HG03039 (cell line): ENCODE measurements around the gene SEMA3C.

Experiments used
- ATAC-seq: cut with Tn5 transposase; IDR thresholded peaks from one replicate; pipeline ENCODE4 v1.9.1; 2021; ENCODE audit warnings: mild to moderate bottlenecking, moderate library complexity; ENCODE audit not compliant: unreplicated experiment

SEMA3C gene

DNA sequence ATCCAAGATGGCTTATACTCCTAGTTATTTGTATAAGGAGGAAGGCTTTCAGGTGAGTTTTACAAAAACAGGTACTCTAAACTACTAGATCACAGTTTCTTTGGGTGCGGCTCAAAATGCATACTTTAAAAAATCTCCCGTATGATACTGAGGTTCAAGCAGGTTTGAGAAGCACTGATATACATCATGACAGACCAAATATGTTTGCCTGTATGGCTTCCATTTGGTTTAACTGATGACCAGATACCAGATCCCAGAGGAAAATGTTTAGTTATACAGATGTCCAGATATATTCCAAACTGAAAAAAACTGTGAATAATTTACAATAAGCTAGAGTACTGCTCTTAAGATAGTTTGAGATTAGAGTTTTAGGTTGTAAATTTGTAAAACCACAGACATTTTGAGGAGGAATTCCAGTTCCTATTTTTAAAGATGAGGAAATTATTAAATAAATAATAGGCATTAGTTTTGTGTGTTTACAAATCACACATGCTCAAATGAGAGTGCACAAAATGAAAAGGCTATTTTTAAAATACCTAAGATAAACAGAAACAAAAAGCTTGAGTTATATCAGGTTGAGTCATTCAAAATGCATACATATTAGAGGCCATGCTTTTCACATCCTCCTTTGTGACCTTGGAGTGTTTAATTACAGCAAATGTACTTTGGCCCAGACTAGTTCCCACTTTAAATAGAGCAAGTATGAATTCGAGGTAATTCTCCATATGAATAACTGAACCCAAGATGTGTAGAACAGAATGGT is 60.5 kb downstream of the SEMA3C start:
- ATAC-seq = no peak

DNA sequence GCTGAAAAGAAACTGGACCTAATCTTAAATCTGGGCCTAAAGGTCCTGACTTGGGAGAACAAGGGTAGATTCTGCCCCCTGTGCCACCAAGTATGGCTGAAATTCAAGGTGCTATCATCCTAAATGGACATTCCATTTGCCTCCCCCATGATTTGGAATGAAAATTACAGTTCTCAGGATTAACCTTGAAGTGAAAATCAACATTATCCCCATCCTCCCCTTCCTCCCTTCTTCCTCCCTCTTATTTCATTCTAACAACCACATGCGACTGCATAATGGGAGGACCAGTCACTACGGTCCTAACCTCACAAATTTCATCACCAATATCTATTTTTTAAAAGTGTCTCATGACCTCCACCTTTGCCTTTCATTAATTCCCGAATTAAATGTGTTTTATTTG is 62.1 kb downstream of the SEMA3C start:
- no peak for ATAC-seq

DNA sequence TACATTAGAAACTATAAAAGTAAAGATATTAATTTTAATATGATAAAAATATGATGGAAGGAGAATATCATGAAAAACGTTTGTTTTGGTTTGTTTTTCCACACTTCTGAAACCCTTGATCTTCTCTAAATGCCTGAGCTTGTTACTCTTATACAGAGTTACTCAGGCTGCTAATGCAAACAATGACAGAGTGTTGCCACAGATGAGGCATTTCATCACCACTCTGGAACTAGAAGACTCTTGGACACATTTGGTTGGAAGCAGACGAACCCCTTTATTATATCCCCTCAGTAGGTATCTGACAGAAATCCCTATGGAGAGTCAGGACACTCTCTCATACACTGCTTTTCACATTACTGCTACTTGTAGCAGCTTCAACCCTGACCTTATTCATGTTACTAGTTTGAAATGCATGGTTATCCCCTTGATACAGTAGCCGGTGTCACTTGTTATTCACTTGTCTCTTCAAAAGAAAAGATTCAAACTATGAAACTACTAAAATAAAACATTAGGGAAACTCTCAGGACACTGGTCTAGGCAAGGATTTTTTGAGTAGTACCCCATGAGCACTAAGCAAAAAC is 66.9 kb downstream of the SEMA3C start:
- ATAC-seq = no peak

DNA sequence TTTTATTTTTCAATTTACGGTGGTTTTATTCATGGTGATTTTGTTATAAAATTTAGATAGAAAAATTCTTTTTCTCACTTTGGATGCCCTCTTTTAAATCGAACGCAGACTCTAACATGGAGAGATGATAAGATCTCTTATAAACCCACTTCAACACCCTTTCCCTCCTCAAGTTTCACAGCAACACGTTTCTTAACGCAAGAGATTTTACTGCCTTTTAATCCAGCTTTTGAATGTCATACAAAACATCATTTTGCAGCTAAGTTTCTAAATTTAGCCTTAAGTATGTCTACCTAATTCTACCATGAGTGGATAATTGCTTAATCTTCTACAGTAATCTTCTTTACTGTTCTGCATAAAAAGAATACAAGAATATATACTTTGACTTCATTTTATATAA is 70.0 kb downstream of the SEMA3C start:
- ATAC-seq = no peak

GRCh38 chr7:80847895-80848294 is 71.0 kb downstream of the SEMA3C start:
- no peak for ATAC-seq

DNA sequence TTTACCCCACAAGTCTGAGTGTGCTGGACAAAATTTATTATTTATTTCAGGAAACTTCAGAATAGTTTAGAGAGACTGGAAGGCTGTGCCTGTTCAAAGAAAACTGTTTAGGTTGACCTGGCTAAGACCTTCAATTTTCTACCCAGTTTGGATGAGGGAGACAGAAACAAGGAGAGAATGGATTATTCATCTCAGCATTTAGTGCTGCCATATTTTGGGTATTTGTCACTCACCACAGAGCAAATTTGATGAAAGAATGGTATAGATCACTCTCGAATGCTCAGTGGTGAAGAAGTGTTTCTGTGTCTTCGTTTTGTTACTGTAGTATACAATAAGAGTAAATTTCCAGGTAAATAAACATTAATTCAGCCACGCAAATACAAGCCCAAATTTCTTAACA is 71.8 kb downstream of the SEMA3C start:
- ATAC-seq = no peak

- ATAC-seq = no peak
Observed at GRCh38 chr7:80844916-80845315, 73.9 kb downstream of the SEMA3C start.

- no peak for ATAC-seq
Observed at GRCh38 chr7:80843018-80843677, 75.7 kb downstream of the SEMA3C start.

DNA sequence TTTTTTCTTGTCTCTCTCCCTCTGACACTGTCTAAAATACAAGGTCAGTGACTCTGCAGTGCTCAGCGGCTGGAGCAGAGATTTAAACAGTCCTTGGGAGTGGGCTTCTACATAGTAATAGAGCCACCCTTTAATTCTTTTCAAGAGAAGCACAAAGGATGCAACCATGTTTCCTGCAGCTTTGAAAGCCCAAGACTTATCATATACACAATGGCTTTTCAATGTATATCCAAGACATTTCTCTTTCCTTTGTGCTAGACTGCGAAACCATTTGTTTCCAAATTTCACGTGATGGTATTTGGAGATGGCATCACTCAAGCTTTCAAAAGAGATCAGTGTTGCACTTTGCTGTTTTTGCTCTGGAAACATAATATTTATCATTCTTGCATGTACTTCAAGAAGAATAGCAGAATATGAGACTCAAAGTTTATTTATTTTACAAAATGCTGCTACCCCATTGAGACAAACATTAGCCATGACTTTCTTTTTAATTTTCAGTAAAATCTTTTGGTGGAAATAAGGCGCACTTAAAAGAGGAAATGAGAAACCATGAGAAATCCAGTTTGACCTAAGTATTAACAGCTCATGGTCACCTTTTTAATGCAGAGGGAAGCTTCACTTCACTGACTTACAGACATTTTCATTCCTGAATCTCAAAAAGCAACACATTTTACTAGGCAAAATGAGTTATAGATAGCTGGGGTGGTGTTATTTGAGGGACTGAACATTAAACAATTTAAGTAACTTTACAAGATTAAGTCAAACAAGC is 76.6 kb downstream of the SEMA3C start:
- ATAC-seq = no peak

- ATAC-seq = no peak
Observed at GRCh38 chr7:80841423-80841955, 77.4 kb downstream of the SEMA3C start.

- ATAC-seq = no peak
Observed at GRCh38 chr7:80840681-80841080, 78.2 kb downstream of the SEMA3C start.

DNA sequence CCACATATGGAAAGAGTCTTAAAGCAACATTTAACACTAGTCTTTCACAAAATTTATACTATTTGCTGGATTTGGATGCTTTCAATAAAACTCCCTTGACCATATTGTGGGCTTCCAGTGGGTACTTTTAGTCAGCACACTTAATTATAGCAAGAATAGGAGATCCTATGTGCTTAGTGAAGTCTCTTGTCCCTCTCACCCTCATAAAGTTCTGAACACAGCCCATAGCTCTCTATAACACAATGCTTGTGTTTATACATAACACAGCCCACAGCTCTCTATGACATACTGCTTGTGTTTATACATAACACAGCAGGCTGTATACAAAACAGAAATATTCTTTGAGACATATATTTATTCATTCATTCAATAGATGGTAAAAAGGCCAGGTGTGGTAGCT is 79.0 kb downstream of the SEMA3C start:
- ATAC-seq = no peak

GRCh38 chr7:80838643-80839042 is 80.2 kb downstream of the SEMA3C start:
- no peak for ATAC-seq

DNA sequence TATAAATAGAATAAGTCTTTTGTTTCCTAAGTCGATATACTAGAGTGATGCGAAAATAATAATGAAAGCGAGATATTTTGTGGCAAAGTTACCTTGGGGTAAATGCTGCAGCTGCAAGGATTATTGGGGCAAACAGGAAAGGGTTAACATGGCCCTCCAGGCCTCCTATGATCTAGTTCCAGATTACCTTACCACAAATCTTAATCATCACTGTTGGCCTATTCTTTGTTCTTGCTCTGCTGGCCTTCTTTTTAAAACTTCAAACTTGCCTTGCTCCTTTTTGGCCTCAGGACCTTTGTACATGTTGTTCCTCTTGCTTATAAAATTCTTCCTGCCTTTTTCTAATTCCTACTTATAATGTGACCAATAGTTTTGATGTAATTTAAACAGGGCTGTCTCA is 81.5 kb downstream of the SEMA3C start:
- no peak for ATAC-seq

DNA sequence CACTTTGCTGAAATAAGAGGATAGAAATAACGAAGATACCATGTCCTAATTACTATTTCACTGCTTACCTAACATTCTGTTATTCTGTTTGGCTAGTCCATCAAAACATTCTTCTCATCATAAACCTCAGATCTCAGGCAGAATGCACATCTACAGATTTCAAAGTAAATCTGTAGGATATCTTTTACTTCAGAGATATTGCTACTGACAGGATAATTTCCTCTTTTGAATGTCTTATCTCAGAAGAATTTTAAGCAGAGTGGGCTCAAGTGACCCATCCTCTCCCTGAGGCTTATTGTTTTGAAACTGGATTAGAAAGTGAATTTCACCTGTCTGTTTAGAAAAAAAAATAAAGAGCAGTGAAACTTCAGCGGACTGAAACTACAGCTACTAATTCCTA is 83.6 kb downstream of the SEMA3C start:
- ATAC-seq = no peak

DNA sequence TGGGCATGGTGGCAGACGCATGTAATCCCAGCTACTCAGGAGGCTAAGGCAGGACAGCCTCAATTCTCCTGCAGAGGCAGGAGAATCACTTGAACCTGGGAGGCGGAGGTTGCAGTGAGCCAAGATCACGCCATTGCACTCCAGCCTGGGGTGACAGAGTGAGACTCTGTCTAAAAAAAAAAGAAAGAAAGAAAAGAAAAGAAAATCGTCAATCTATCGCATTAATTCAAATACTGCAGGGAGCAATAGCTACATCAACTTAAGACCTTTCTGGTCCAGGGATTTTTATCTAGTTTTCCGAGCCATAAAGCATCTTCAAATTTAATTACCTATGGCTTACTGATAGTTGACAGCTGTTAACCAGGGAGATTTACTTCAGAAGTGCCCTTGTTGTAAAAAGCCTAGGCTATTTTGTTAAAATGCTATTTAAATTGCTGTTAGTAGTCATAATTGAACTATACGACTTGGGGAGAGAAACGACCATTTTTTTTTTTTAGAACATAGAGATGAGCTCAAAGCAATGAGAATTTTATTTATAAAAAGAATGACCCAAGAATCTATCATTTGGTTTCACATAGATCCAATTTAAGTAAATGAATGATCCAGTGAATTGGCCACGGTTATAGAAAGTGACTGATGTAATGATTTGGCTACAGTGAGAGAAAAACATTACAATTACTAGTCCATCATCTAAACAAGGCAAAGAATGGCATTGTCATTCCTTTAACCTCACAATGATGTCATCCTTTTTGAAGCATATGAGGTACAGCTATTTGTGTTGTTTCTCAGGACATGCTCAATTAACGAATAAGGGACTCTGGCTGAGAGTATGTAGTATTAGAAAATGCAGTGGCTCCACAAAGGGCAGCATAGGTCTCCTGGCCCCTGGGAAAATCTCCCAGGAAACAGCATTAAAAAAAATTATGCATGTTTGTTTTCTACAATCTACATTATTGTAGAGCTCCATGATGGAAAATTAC is 85.3 kb downstream of the SEMA3C start:
- no peak for ATAC-seq

DNA sequence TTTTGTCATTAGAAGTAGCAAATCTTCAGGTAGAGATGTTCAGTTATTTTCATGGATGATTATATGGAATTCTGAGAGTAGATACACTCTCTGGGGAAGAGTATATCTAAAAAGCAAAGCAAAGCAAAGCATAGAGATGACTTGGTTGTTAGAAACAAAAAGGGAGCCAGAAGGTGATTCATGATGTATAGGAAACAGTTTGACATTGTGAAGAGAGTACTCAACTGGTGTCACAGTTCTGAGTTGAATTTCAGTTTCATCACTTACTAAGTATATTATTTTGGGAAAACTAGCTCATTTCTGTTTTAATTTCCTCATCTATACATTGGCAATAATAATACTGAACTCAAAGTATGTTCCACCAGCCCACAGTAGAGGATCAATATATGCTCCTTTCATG is 86.8 kb downstream of the SEMA3C start:
- ATAC-seq = no peak

DNA sequence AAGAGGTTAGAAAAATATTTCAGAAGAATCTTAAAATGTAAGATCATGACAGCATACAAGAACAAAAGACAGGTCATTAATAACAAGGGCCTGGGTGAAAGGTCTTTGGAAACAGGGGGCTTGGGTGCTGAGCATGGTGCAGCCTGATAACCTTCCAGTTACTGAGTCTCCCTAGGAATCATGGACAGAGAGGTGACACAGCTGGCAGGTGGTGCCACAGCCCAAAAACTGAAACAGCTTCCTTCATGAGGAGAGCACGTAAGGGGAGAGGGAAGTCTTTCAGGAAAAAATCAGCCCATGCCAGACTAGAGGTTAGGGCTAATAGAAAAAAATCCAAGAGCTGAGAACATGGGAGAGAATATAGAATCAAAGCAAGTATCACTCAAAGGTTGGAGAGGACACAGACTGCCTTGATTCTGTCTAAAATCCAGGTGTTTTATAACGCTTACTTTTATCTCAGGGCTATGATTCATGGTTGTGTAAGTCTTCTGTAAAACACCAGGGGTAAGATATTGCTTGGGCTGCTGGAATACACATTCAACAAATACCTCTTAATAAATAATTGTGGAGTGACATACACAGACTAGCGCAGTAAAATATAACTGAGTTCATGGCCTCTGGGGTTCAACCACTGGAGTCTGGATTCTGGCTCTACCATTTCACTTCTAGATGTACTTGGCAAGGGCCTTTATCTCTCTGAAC is 88.1 kb downstream of the SEMA3C start:
- no peak for ATAC-seq

GRCh38 chr7:80830010-80830409 is 88.8 kb downstream of the SEMA3C start:
- no peak for ATAC-seq

GRCh38 chr7:80829527-80829926 is 89.3 kb downstream of the SEMA3C start:
- ATAC-seq = no peak
